ENCODE results near the gene CRELD2. TPM values are rescaled to one million over a fixed set of nuclear protein-coding genes. Genes with fewer than 3 reads are reported as not detected.

Gene CRELD2
- total and polyA plus RNA-seq, 2 of the 13 experiments (the other 11 are each of a cell fraction or from before 2014, with no cell fraction given): 17.2 to 44.7 TPM

GRCh38 chr22:49910229-49911155, 7.9 kb upstream of the CRELD2 start (continued):
- TF ChIP-seq HINFP (CRISPR knock-in tag; IDR thresholded peaks at IDR 0.05; ENCODE audit: low read depth): no peak
- no peak for TF ChIP-seq KLF6 (CRISPR knock-in tag; IDR thresholded peaks at IDR 0.05)
- TF ChIP-seq RFX1 (IDR thresholded peaks at IDR 0.05): no peak
- TF ChIP-seq HNRNPK (IDR thresholded peaks at IDR 0.05; ENCODE audit: low read depth, low read length, poor library complexity, severe bottlenecking): no peak
- TF ChIP-seq MTERF4 (CRISPR knock-in tag; IDR thresholded peaks at IDR 0.05): no peak
- TF ChIP-seq ZNF737 (CRISPR knock-in tag; IDR thresholded peaks at IDR 0.05; ENCODE audit: borderline replicate concordance): no peak
- no peak for TF ChIP-seq CERS6 (CRISPR knock-in tag; IDR thresholded peaks at IDR 0.05)
- peak; percentile 30; the same call in 1 of the 2 replicates for TF ChIP-seq HOXA3 (CRISPR knock-in tag; IDR thresholded peaks at IDR 0.05)
- no peak for TF ChIP-seq ZNF317 (CRISPR knock-in tag; IDR thresholded peaks at IDR 0.05)
- no peak for TF ChIP-seq TRAFD1 (CRISPR knock-in tag; IDR thresholded peaks at IDR 0.05; ENCODE audit: borderline replicate concordance)
- no peak for TF ChIP-seq DMTF1 (CRISPR knock-in tag; IDR thresholded peaks at IDR 0.05)
- TF ChIP-seq ZNF292 (CRISPR knock-in tag; IDR thresholded peaks at IDR 0.05; ENCODE audit: borderline replicate concordance, low read depth): no peak
- no peak for TF ChIP-seq MYC (CRISPR knock-in tag; IDR thresholded peaks at IDR 0.05; ENCODE audit: borderline replicate concordance)
- no peak for TF ChIP-seq TFAP4 (IDR thresholded peaks at IDR 0.05; ENCODE audit: borderline replicate concordance, low read depth)
- no peak for TF ChIP-seq TCF7 (IDR thresholded peaks at IDR 0.05; ENCODE audit: low read depth)

All from HepG2 (cell line).